Activated T-helper 1 cell treated with anti-CD3 and anti-CD28 coated beads, Interleukin-2, amount 50 U/mL, for 16 hours (primary cell): ENCODE results near the gene TFEB.

Source experiments
- DNase-seq, 2 donors: peaks; one replicate each; pipeline ENCODE4 v3.0.0-alpha.2; 2020; ENCODE audit warnings: low read depth in 1 of 2, low spot score in 1 of 2

TFEB gene

DNA sequence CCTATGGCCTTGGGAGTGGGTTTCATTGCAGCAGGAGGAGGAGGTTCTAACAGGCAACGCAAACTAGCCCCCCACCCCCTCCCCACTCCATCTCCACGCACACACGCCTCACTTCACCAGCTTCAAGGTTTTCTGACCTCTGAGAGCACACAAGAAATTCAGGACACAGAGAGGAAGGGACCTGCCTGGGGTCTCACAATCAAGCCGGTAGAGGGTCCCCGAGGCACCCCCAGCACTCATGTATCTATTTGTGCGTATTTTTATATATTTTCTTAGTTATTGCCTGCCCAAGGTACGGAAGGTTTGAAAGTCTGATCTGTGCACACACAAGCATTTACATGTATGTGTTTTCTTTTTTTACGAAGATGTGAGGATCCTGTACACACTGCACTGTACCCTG lies 80.2 kb downstream of the TFEB start:
- no peak for DNase-seq

DNA sequence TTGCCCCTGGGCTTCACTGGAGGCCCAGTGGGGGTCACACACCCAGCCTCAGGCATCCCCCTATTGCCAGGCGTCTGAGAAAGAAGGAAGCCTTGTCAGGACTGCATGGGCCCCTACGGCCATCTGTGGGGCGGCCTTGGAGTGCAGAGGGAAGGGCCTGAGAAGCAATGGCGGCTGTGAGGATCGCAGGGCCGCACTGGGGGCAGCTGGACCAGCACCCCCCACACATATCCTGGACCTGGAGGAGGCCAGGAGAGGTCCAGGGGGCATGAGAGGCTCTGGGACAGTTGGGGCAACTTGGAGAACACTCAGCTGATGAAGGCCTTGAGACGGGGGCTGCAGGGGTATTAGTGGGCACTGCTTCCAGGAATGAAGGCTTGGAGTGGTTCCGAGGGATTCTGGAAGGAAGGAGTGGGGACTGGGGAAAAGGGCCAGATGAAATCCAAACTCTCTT lies 80.7 kb downstream of the TFEB start:
- DNase-seq: no peak

DNA sequence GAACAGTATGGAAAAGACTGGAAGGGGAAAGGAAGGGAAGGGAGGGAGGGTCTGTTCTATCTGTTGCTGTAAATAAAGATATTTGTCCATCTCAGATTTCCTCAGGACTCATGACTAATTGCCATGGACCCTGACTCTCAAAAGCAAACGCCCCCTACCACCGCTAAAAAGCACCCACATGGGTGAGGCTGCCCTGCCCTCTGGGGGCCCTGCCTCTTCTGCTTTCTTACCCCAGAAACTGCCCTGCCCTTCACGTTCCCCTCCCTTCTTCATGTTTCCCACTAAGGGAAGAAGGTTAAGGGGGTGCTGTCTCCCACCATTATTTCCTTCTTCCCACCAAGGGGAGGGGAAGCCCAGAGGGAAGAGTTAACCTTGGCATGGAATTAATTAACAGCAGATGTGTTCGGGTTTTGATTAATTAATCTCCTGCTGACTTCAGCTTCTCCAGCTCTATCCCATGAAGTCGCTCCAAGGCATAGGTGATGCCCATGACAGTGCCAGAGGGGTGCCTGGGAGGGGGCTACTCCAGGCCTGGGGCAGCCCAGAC lies 81.2 kb downstream of the TFEB start:
- DNase-seq: no peak

DNA sequence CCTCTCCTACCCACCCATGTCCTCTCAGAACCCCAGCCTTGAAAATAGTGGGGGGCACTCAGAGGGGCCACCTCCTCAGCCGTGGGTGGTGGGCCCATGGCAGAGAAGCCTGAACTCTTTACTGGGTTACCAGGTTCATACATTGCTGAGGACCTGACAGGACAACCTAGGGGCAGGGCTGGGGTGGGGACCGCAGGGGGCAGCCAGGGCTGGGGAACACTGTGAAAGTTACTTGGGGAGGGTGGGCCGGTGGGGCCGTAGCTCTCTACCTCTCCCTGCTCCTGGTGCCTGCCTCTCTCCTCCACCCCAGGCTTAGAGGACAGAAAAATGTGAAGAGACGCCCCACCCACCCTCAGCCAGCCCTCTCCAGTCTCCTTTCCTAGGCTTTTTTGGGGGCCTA lies 81.7 kb downstream of the TFEB start:
- no peak for DNase-seq

DNA sequence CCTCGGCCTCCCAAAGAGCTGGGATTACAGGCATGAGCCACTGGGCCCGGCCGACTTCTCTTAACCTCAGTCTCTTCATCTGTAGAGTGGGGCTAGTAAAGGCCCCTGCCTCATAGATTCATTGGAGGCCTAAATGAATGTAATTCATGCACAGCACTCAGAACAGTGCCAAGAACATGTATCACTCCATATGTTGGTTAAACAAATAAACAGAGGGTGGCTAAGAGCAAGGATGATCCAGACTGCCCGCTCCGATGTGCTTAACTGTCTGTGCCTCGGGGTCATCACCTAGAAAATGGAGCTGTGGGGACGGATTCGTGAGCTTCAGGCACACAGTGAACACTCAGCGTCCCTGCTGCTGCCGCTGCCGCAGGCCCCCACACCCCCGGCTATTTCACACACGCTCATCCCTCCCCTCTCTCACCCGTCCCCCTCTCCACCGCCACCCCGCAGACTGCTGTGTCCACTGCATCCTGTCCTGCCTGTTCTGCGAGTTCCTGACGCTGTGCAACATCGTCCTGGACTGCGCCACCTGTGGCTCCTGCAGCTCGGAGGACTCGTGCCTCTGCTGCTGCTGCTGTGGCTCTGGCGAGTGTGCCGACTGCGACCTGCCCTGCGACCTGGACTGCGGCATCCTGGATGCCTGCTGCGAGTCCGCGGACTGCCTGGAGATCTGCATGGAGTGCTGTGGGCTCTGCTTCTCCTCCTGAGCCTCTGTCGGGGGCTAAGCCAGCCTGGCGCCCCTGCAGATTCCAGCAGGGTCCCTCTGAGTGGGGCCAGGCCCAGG lies 82.3 kb downstream of the TFEB start:
- no peak for DNase-seq

DNA sequence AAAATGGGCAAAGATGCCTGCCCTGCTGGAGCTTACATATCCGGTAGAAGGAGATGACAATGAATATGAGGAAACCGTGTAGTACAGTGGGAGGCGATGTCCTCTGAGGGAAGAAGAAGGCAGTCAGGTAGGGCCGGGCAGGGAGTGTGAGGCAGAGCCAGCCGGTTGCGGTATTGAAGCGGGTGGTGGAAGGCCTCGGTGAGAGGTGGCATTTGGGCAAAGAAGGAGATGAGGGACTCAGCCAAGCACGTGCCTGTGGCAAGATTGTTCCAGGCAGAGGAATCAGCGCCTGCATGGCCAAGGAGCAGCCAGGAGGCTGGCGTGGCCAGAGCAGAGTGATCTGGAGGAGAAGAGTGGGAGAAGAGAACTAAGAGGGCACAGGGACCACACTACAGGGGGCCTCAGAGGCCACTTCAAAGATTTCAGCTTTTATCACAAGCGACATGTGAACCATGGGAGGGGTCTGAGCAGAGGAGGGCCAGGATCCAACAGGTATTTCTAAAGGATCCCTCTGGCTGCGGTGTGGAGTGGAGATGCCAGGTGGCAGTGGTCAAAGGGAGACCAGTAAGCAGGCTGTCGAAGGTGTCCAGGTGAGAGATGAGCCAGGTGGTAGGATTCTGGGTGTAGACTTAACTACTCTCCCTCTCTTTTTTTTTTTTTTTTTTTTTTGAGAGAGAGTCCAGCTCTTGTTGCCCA lies 83.3 kb downstream of the TFEB start:
- DNase-seq: no peak

DNA sequence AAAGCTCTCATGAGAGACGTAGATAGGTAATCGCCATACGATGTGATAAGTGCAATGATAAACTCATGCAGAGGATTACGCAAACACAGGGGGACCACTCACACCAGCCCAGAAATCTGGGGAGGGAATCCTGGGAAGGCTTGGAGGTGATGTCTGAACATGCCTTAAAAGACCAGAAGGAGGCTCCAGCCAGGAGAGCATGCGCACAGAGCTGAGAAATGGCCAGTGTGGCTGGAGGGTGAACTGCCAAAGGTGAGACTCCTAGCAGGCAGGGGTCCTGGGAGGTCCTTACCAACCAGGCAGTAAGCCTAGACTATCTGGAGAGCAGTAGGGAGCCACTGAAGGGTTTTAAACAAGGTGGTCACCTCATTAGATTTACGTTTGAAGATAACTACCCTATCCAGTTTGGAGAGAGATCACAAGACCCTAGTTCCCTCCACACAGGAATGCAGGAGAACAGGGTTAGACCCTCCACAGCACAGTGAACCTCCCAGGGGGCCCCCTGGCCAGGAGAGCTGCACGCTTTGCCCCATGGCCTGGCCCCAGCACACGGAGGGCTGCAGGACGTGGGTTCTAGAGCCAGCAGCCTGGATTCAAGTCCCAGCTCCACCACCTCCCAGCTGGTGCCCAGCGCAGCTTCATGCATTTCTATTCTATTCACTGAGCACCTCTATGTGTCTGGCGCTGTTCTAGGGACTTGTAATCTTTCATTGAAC lies 84.0 kb downstream of the TFEB start:
- DNase-seq: no peak

DNA sequence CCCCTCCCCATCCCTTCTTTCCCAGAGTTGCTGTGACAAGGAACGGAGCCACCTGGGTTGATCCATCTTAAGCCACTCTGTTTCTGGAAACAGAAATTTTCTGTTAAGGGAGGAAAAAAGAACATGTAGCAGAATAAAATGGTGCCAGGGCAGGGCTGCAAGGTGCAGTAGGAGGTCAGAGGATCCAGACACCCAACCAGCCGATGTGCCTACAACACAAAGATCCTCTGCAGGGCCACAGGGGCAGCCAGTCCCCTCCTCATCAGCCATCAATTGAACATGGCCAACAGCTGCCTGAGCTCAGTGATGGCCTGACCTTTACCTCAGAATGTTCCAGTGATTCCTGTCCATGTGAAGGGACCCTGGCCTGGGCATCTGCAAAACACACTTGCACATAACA lies 85.3 kb downstream of the TFEB start:
- no peak for DNase-seq

DNA sequence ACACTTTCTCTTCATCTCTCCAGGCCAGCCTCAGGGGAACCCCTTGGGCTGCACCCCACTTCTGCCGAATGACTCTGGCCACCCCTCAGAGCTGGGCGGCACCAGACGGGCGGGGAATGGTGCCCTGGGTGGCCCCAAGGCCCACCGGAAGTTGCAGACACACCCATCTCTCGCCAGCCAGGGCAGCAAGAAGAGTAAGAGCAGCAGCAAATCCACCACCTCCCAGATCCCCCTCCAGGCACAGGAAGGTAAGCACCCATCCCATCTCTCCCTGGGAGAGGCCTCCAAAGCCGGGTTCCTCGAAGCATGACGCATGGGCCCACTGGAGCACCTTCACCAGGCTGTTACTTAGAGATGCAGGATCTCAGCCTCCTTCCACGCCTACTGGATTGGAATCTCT lies 85.8 kb downstream of the TFEB start:
- no peak for DNase-seq

DNA sequence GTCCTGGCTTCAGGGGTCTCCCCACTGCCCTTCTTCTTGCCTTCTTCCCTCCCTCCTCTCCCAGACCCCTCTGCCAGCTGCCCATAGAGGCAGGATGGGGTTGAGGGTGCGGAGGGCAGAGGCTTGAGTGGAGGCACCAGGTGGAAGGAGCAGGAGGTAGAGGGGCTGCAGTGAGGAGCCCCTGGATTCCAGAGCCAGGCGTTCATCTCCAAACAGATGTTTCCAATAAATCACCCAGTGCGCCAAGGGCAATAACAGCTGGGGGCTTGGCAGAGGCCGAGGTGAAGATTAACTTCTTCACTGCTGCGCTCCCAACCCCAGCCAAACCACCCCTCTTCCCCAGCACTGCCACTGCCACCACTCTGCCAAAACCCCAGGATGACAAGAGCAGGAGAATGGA lies 86.5 kb downstream of the TFEB start:
- no peak for DNase-seq

DNA sequence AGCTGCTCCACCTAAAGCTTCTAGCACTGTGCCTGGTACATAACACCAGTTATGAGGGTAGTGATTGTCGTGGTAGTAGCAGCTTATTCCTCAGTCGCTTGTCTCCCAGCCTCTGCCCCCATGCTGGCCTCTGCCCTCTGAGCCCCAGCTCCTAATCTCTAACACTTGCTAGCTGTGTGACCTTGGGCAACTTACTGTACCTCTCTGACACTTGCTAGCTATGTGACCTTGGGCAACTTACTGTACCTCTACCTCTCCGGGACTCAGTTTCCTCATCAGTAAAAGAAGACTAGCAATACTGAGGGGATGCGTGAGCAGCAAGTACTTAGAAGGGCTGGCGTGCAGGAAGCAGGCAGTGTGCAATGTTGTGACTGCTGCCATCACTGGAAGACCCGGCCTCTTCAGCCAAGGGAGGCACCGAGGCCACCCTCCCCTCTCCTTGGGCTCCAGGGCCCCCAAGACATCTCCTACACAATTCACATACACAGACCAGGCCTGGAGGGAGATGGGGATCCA lies 87.3 kb downstream of the TFEB start:
- no peak for DNase-seq

DNA sequence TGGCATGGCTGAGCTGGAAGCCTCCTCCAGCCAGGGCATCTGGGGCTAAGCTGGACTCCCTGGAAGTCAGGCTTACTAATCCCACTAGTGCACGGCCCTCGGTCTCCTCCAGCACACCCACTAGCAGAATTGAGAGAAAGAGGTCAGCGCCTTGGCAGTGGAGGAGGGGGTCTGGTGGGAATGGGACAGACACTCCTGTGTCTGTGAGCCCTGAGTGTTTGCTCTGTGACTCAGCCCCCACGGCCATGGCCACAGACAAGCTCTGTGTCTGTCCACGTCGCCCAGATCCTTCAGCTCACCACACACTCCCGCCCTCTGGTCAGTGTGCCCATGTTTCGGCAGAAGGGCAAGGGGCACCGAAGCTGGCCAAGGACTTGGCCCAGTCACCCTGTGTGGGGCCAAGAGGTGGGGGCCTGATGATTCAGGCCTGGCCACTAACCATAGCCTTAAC lies 88.3 kb downstream of the TFEB start:
- DNase-seq: no peak

DNA sequence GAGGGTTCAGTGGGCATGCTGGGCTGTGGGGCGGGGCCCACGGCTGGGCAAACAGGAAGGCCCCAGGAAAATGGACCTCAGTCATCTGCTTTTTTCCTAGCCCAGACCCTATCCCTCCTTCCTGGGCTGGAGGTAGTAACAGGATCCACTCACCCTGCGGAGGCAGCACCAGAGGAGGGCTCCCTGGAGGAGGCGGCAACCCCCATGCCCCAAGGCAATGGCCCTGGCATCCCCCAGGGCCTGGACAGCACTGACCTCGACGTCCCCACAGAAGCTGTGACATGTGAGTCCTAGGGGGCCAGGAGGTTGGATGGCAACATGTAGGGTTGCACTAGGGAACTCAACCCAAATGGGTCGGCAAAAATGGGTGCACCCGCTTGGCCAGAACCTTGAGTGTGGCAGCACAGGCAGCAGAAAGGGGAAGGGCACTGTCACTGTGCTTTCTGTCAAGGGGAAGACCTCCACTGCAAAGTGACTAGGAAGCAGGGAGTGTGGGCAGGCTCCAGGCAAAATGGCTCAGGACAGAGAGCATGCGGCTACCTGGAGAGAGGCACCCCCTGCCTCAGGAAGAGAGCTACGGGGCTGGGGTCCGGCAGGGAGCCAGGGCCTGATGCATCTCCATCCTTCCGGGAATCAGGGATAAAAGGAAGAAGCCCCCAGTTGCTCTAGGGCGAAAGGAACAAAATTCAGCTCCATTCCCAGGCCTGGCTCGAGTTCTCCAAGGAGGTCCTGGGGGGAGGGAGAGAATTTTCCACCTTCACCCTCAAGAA lies 89.2 kb downstream of the TFEB start:
- DNase-seq: no peak

DNA sequence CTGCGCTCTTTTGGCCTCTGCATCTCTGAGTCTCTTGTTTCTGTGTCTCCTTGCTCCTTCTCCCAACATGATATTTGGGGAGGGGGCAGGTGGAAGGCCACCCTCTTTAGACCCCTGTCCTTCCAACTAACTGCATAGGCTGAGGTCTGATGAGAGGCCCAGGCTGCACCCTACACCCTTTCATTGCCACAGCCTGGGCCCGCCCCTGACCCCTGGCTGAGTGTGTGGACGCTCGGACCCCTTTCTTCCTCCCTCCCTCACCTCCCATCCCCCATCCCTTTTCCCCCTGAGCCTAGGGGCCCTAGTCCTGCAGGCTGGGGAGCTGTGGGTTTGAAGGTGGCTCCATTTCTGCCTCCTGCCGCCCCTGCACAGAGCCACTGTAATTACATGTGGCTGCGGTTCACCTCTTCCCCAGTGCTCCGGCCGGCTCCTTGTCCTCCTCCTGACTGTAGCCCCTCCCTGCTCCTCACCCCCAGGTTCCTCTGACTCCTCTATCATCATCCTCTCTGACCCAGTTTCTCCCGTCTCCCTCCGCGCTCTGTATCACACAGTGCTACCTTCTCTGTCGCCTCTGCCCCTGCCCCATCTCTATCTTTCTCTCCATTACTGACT lies 90.3 kb downstream of the TFEB start:
- DNase-seq: no peak

DNA sequence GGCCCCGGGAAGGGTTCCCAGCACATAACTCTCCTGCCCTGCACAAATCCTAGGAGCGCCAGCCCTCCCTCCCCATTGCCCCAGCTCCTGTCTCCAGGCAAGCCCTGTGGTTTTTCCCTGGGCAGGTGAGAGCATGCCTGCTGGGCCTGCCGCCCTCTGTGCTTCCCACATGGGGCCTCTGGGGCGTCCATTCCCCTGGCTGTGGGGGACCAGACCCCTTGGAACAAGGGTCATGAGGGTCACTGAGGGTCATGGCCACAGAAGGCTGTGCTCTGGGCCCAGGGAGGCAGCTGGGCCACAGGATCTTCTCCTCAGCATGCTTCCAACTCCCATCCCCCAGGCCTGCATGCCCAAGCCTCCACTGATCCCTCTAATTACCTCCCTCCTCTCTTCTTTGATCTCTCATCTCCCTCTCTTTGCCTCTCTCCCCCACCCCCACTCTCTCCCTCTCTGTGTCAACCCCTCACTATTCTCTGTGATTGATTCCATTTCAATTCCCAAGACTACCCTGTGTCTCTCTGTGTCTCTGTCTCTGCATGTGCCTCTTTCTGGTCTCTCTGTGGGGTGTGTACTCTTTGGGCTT lies 91.0 kb downstream of the TFEB start:
- DNase-seq: no peak

DNA sequence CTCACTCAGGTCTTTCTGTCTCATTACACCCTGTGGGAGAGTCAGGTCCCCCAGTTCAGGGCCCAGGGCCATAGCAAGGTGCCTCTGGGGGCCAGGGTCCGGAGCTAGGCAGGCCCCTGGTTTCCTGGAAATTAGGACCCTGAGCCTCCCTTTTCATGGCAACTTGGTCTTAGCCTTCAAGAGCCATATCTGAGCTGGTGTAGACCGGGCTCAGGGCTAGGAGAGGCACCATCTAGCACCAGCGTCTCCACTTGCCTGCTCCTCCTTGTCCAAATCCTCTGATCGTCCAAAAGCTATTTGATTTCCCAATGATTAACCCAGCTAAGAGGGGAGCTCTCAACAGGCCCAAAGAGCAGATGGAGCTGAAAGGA lies 91.5 kb downstream of the TFEB start:
- DNase-seq: no peak

DNA sequence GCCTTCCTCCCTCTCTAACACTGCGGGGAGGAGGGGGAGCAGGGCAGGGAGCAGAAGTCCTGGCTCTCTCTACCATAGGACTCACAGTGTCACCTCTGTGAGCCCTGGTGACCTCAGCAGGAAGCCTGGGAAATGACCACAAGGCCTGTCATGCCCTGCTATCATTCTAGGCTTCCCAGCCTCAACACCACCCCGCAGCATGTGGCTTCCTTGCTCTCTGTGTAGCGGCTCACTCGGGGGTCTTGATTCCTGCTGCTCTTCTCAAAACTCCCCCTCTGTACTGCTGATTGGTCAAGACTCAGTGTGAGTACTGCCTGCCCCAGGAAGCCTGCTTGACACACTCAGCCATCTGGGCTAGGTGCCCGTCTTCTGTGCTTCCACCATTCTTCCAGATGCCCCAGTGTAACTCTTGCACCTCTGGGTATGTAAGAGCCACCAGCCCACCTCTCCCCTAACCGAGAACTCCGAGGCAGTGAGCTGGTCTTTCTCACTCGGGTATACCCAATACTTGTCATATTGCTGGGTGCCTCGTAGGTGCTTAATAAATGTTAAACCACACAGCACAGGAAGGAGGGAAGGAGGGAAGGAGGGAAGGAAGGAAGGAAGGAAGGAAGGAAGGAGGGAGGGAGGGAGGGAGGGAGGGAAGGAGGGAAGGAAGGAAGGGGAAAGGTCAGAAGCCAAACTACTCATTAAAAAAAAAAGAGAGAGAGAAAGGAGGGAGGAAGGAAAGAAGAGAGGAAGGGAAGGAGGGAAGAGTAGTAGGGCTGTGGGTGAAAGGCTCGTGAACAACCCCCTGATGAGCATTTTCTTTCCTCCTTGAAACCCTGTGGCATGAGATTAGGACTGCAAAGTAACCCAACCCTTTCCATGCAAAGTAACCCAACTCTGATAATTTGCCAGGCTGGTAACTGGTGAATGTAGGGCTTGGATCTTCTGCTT lies 92.2 kb downstream of the TFEB start:
- no peak for DNase-seq

DNA sequence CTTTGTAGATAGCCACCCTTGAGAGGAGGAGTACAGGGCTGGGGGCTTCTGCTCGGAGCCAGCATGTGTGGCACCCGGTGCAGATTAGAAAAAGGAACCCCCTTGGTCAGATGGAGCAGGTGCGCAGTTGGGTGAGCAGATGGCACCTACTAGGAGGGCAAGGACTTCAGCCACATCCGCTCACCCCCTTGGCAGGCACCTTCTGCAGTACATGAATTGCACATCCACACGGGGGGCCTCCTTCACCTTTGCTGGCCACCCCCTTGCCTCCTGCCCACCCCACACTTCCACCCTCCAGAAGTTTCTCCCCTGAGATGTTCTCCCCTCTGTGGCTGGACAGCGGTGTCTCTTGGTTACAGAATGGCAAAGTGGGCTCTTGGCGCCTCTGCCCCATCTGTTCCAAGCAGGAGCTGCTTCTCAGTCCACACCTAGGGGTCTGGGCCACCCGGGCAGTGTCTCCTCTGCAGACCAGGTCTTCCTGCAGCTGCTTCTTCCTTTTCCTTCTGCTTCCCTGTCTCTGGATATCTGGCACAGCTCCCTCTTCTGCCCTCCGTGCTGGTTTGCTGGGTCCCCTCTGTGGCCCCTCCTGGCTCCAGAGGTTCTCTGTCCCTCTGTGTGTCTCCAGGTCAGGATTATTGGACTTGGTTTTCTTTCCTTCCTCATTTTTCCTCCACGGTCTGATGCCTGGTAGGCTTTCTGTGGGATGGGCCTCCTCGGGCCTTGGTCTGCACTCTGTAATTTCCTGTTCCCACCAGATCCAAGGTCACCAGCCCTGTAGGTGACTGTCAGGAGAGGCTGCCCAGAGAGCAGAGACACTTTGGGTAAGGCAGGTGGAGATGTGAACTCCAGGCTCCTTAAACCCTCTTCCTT lies 93.1 kb downstream of the TFEB start:
- DNase-seq: no peak
